OCI-LY7 (cell line): ENCODE results near the gene LRRC26.

Source experiments
- CTCF ChIP-seq: fragments of 200-600 bp; sonication (generic); conservative IDR thresholded peaks from 2 replicates; pipeline ENCODE4 v1.5.1; 2014; ENCODE audit warnings: mild to moderate bottlenecking, antibody characterized with exemption, low read length, moderate library complexity, mixed read lengths
- EZH2phosphoT487 ChIP-seq: fragments of 200-600 bp; sonication (generic); IDR thresholded peaks from 2 replicates; pipeline ENCODE4 v1.6.1; 2018; ENCODE audit warnings: low read depth, borderline replicate concordance, mild to moderate bottlenecking, mixed run types, antibody characterized with exemption, low read length, moderate library complexity, mixed read lengths

GRCh38 chr9:137158625-137159024 lies 11.2 kb downstream of the LRRC26 start:
- TF ChIP-seq CTCF = no peak
- no peak for TF ChIP-seq EZH2phosphoT487
